GM12874 (cell line): ENCODE results near the gene MBIP.

ENCODE experiments used
- TF ChIP-seq, protein P1 (sequence below): IDR thresholded peaks from 2 replicates; pipeline ENCODE4 v1.5.1; 2011; ENCODE audit warnings: low read depth, mild to moderate bottlenecking, control low read depth, low read length, moderate library complexity; ENCODE audit not compliant: insufficient read depth

Gene MBIP

GRCh38 chr14:36275741-36276140 is 44.7 kb downstream of the MBIP start:
- TF ChIP-seq, protein P1, sequence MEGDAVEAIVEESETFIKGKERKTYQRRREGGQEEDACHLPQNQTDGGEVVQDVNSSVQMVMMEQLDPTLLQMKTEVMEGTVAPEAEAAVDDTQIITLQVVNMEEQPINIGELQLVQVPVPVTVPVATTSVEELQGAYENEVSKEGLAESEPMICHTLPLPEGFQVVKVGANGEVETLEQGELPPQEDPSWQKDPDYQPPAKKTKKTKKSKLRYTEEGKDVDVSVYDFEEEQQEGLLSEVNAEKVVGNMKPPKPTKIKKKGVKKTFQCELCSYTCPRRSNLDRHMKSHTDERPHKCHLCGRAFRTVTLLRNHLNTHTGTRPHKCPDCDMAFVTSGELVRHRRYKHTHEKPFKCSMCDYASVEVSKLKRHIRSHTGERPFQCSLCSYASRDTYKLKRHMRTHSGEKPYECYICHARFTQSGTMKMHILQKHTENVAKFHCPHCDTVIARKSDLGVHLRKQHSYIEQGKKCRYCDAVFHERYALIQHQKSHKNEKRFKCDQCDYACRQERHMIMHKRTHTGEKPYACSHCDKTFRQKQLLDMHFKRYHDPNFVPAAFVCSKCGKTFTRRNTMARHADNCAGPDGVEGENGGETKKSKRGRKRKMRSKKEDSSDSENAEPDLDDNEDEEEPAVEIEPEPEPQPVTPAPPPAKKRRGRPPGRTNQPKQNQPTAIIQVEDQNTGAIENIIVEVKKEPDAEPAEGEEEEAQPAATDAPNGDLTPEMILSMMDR: no peak

DNA sequence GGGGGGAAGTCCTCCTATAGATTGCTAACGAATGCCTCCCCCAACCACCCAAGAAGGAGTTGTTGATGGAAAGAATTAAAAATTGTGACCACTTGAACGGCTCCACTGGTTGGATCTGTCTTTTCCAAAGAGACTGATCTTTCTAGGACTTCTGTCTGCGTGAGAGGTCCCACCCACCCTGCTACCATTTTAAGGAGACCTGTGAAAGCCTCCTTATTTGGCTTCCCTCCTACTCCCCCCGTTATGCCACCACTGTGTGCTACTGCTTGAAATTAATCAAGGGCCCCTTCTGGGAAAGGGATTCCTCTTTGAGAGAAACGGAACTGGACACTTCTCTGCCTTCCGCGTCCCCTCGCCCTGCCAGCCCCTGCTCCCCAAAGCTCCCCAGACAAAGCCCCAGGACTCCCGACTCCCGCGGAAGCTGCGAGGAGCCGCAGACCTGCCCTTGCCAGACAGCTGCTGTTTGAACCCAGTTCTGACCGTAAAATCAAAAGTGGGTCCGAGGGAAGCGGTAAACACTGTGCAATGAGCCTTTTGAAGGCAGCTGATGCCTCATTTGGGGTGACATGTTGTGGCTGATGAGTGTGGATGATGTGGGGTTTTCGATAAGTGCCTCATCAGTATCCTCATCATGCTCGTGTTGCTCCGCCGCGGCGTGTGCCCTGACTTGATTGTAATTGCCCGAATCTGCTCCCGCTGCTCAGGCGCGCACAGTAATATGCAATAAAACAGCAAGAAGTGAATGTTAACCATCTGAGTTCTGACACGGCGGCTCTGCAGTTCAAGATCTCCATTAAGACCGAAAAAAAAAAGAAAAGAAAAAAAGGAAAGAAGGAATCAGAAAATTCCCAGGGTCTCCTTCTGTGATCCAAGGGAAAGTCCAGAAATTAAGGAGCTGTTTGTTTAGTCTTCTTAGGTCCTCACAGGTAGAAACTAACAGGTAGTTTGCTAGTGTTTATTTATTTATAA is 48.2 kb downstream of the MBIP start:
- TF ChIP-seq, protein P1: no peak

DNA sequence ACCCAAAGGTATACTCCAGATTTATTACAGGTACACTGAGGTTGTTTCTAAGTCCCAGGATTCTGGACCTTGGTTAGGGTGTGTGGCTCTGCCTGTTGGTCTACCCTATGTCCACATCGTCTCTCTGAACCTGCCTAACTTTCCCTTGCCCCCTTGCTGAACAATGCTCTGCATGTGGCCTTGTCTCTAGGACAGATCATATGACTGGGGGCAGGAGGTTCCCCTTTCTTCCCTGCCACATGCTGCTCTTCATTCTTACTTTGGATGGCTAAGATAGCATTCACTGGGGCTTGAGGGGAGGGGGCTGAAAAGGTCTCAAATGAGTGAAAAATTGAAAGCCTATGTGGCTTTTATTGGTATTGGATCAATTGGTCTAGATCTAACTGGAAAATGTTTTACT is 49.2 kb downstream of the MBIP start:
- TF ChIP-seq, protein P1: no peak

GRCh38 chr14:36270191-36270590 is 50.2 kb downstream of the MBIP start:
- TF ChIP-seq, protein P1: no peak

DNA sequence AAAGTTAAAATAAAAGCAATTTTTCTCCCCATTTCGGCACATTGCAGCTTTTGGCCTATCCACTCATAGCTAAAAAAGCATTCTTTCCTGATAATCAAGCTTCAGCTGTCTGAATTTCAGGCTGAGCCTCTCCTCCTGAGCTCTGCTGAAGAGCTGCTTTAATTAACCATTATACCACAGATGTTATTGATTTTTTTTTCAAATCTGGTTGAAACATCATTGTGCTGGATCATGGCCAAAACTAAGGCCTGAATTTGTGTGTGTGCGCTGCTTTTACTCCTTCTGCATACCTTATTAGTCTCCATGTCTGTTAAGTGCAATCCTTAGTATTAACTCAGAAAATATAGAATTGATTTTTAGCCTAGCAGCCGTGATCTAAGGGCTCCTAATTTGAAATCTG is 52.3 kb downstream of the MBIP start:
- TF ChIP-seq, protein P1: no peak

- TF ChIP-seq, protein P1: no peak
Measured at GRCh38 chr14:36264595-36264994, 55.8 kb downstream of the MBIP start.

GRCh38 chr14:36264107-36264506 is 56.3 kb downstream of the MBIP start:
- TF ChIP-seq, protein P1: no peak
